H9 (cell line): ENCODE data around the gene TADA2B. TPM values are rescaled to one million over a fixed set of nuclear protein-coding genes. Genes with fewer than 3 reads are reported as not detected.

ENCODE experiments used
- DNase-seq: peaks from one replicate; pipeline ENCODE4 v3.0.0-alpha.2; 2017
- H2AFZ ChIP-seq: one replicate; pipeline ENCODE4 v1.6.1; 2013; ENCODE audit warnings: mild to moderate bottlenecking, low read length, control low read depth, moderate library complexity
- H2AK5ac ChIP-seq: 2 replicates; pipeline ENCODE4 v1.6.1; 2013; ENCODE audit warnings: low read length, control low read depth, mixed read lengths; ENCODE audit not compliant: insufficient read length
- H2BK120ac ChIP-seq: one replicate; pipeline ENCODE4 v1.6.1; 2013; ENCODE audit warnings: low read depth, mild to moderate bottlenecking, low read length, control low read depth, inconsistent platforms; ENCODE audit not compliant: poor library complexity, severe bottlenecking
- H2BK12ac ChIP-seq: 2 replicates; pipeline ENCODE4 v1.6.1; 2013; ENCODE audit warnings: low read length, control low read depth, mixed read lengths, low read depth; ENCODE audit not compliant: insufficient read length
- H2BK15ac ChIP-seq: 2 replicates; pipeline ENCODE4 v1.6.1; 2013; ENCODE audit warnings: low read depth, low read length, control low read depth
- H2BK20ac ChIP-seq: one replicate; pipeline ENCODE4 v1.6.1; 2013; ENCODE audit warnings: low read depth, mild to moderate bottlenecking, low read length, control low read depth, inconsistent platforms; ENCODE audit not compliant: poor library complexity, severe bottlenecking
- H2BK5ac ChIP-seq: 2 replicates; pipeline ENCODE4 v1.6.1; 2013; ENCODE audit warnings: low read length, control low read depth, mixed read lengths; ENCODE audit not compliant: insufficient read length
- H3K14ac ChIP-seq: 2 replicates; pipeline ENCODE4 v1.6.1; 2013; ENCODE audit warnings: low read length, control low read depth; ENCODE audit not compliant: insufficient read depth
- H3K18ac ChIP-seq: 2 replicates; pipeline ENCODE4 v1.6.1; 2013; ENCODE audit warnings: low read depth, mild to moderate bottlenecking, mixed read lengths, low read length, control low read depth; ENCODE audit not compliant: insufficient read length
- H3K23ac ChIP-seq: 2 replicates; pipeline ENCODE4 v1.6.1; 2013; ENCODE audit warnings: low read length, control low read depth, mixed read lengths, low read depth; ENCODE audit not compliant: insufficient read length
- H3K23me2 ChIP-seq: 2 replicates; pipeline ENCODE4 v1.6.1; 2013; ENCODE audit warnings: low read depth, mild to moderate bottlenecking, mixed read lengths, low read length, control low read depth; ENCODE audit not compliant: insufficient read length, poor library complexity, severe bottlenecking
- H3K27ac ChIP-seq: 2 replicates; pipeline ENCODE4 v1.5.1; 2013; ENCODE audit warnings: low read length, control low read depth, mixed read lengths, low read depth; ENCODE audit not compliant: insufficient read length
- H3K27me3 ChIP-seq: 2 replicates; pipeline ENCODE4 v1.6.1; 2013; ENCODE audit warnings: low read length, control low read depth, inconsistent platforms; ENCODE audit not compliant: insufficient read depth
- H3K4ac ChIP-seq: 2 replicates; pipeline ENCODE4 v1.6.1; 2013; ENCODE audit warnings: low read depth, mild to moderate bottlenecking, control low read depth, inconsistent platforms, low read length, moderate library complexity
- H3K4me1 ChIP-seq: 2 replicates; pipeline ENCODE4 v1.6.1; 2013; ENCODE audit warnings: low read length, control low read depth, inconsistent platforms; ENCODE audit not compliant: insufficient read depth
- H3K4me2 ChIP-seq: 2 replicates; pipeline ENCODE4 v1.6.1; 2013; ENCODE audit warnings: low read length, control low read depth, mixed read lengths; ENCODE audit not compliant: insufficient read length, insufficient read depth
- H3K56ac ChIP-seq: 2 replicates; pipeline ENCODE4 v1.6.1; 2013; ENCODE audit warnings: low read depth, mild to moderate bottlenecking, mixed read lengths, low read length, control low read depth; ENCODE audit not compliant: insufficient read length
- H3K79me1 ChIP-seq: 2 replicates; pipeline ENCODE4 v1.6.1; 2013; ENCODE audit warnings: low read depth, mild to moderate bottlenecking, moderate library complexity, low read length, control low read depth, inconsistent platforms; ENCODE audit not compliant: insufficient read depth, poor library complexity, severe bottlenecking
- H3K79me2 ChIP-seq: 2 replicates; pipeline ENCODE4 v1.6.1; 2013; ENCODE audit warnings: low read length, control low read depth, inconsistent platforms; ENCODE audit not compliant: insufficient read depth
- H3K9ac ChIP-seq: 2 replicates; pipeline ENCODE4 v1.6.1; 2013; ENCODE audit warnings: low read length, control low read depth, mixed read lengths; ENCODE audit not compliant: insufficient read length; ENCODE audit errors: extremely low read depth
- H3K9me3 ChIP-seq: one replicate; pipeline ENCODE4 v1.6.1; 2013; ENCODE audit warnings: low read depth, low read length, inconsistent platforms; ENCODE audit not compliant: control insufficient read depth
- H3T11ph ChIP-seq: one replicate; pipeline ENCODE4 v1.6.1; 2013; ENCODE audit warnings: mild to moderate bottlenecking, low read length, control low read depth, inconsistent platforms
- H4K20me1 ChIP-seq: one replicate; pipeline ENCODE4 v1.6.1; 2013; ENCODE audit not compliant: control insufficient read depth, insufficient read length, insufficient read depth
- H4K5ac ChIP-seq: 2 replicates; pipeline ENCODE4 v1.6.1; 2013; ENCODE audit warnings: low read depth, mild to moderate bottlenecking, mixed read lengths, low read length, control low read depth; ENCODE audit not compliant: insufficient read length
- H4K8ac ChIP-seq: replicated peaks from 2 replicates; pipeline ENCODE4 v1.6.1; 2013; ENCODE audit warnings: low read length, control low read depth, mixed read lengths, low read depth; ENCODE audit not compliant: insufficient read length
- H4K91ac ChIP-seq: 2 replicates; pipeline ENCODE4 v1.6.1; 2013; ENCODE audit warnings: low read depth, mild to moderate bottlenecking, moderate library complexity, mixed read lengths, low read length, control low read depth; ENCODE audit not compliant: insufficient read length
- H3K27ac Mint-ChIP-seq, 3 experiments: 2 replicates in 2 of 3; 3 replicates in 1 of 3; pipeline ENCODE4 v1.8.0; 2020 to 2021; ENCODE audit warnings: mixed read lengths in 3 of 3, mild to moderate bottlenecking in 1 of 3, moderate library complexity in 1 of 3
- H3K27me3 Mint-ChIP-seq: 2 replicates; pipeline ENCODE4 v1.8.0; 2021; ENCODE audit warnings: low read depth, mild to moderate bottlenecking, moderate library complexity, mixed read lengths
- H3K36me3 Mint-ChIP-seq, 3 experiments: 2 replicates in 2 of 3; 3 replicates in 1 of 3; pipeline ENCODE4 v1.8.0; 2020 to 2021; ENCODE audit warnings: low read depth in 3 of 3, mixed read lengths in 3 of 3; ENCODE audit not compliant: insufficient read depth in 1 of 3
- H3K4me1 Mint-ChIP-seq, 2 experiments: 2 replicates each; pipeline ENCODE4 v1.8.0; 2020; ENCODE audit warnings: mixed read lengths in 2 of 2
- H3K4me3 Mint-ChIP-seq, 2 experiments: 2 replicates in 1 of 2; 3 replicates in 1 of 2; pipeline ENCODE4 v1.8.0; 2020 to 2021; ENCODE audit warnings: mild to moderate bottlenecking in 2 of 2, mixed read lengths in 2 of 2, moderate library complexity in 1 of 2
- H3K9me3 Mint-ChIP-seq, 2 experiments: 2 replicates in 1 of 2; 3 replicates in 1 of 2; pipeline ENCODE4 v1.8.0; 2020; ENCODE audit warnings: mild to moderate bottlenecking in 2 of 2, mixed read lengths in 2 of 2, moderate library complexity in 1 of 2
- WGBS: extraction: QIAGEN DNeasy Blood & Tissue Kit; methylation state at CpG from one replicate; pipeline ENCODE4 v1.1.7; 2013; ENCODE audit warnings: missing lambda C conversion rate, low lambda C conversion rate, mixed read lengths; ENCODE audit not compliant: insufficient read length; ENCODE audit errors: extremely low coverage; 5-methylcytosine and 5-hydroxymethylcytosine counted together
- total RNA-seq: library from RNA; stranded (reverse); gene quantifications from 2 replicates; pipeline ENCODE4 v1.2.1, GENCODE V29; 2021
- TF ChIP-seq, protein P1 (sequence below): fragments of 200-600 bp; sonication (generic); conservative IDR thresholded peaks from 3 replicates; pipeline ENCODE4 v1.8.0; 2021; ENCODE audit warnings: antibody characterized with exemption, mild to moderate bottlenecking

The TADA2B gene
- total RNA-seq, 1 experiment from 2014 or later, result 14.0 TPM

DNA sequence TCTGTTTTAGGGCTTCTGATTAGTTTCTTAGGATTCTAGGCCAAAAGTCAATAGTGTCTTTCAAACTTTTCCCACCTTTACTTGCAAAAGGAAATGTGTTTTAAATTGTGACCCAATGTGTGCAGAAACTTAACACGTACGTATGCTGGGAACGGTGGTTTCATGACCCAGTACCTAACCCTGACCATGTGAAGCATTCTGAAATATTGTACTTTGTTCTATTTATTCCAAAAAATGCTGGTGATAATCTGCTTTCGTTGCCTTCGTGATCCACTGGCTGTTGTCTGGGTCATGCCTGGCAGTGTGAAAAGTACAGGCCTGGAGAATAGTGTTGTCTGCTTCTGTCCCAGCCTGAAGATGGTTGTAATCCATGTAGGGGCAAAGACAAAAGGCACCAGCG is 26.7 kb upstream of the TADA2B start:
- H2BK12ac ChIP-seq, result no peak overlapping the region
- H3K56ac ChIP-seq, result no peak overlapping the region
- Mint-ChIP-seq H3K4me3 (no peak overlapping the region), H3K27me3 (no peaks in the 10 kb centered on the region; the same call in 1 of the 2 replicates), H3K36me3 (peaks cover 28 to 77% (median 49%) of the 10 kb centered on the region in 3 experiments; a peak in 6 of 7 replicates), H3K27ac (no peak overlapping the region), H3K4me1 (peaks cover 7 to 13% of the 10 kb centered on the region in 2 experiments; a peak in 3 of 4 replicates), H3K9me3 (no peaks in the 10 kb centered on the region; a peak in 1 of 5 replicates)
- no peaks in the 10 kb centered on the region; the same call in 1 of the 2 replicates for H3K27me3 ChIP-seq
- no peak for DNase-seq
- H2AK5ac ChIP-seq, result no peak overlapping the region
- no peak overlapping the region for H4K8ac ChIP-seq
- H4K91ac ChIP-seq, result no peak overlapping the region
- H3K23me2 ChIP-seq, result no peaks in the 10 kb centered on the region
- no peak overlapping the region for H3K14ac ChIP-seq
- H3K79me2 ChIP-seq, result no peaks in the 10 kb centered on the region
- H2AFZ ChIP-seq, result no peak overlapping the region
- H3K9ac ChIP-seq, result no peak overlapping the region
- H2BK5ac ChIP-seq, result no peak overlapping the region
- no peak overlapping the region for H3K23ac ChIP-seq
- H2BK120ac ChIP-seq, result no peak overlapping the region
- H4K20me1 ChIP-seq, result no peaks in the 10 kb centered on the region
- H3K18ac ChIP-seq, result no peak overlapping the region
- no peak overlapping the region for H2BK15ac ChIP-seq
- no peaks in the 10 kb centered on the region for H3K9me3 ChIP-seq
- H3T11ph ChIP-seq, result no peak overlapping the region
- no peak overlapping the region for H4K5ac ChIP-seq
- H3K4ac ChIP-seq, result no peak overlapping the region
- no CpG with 5 or more reads among the region's 6 CpGs for WGBS
- H3K4me1 ChIP-seq, result no peaks in the 10 kb centered on the region
- H3K79me1 ChIP-seq, result no peaks in the 10 kb centered on the region
- no peak overlapping the region for H3K27ac ChIP-seq
- no peak overlapping the region for H2BK20ac ChIP-seq
- TF ChIP-seq, protein P1, sequence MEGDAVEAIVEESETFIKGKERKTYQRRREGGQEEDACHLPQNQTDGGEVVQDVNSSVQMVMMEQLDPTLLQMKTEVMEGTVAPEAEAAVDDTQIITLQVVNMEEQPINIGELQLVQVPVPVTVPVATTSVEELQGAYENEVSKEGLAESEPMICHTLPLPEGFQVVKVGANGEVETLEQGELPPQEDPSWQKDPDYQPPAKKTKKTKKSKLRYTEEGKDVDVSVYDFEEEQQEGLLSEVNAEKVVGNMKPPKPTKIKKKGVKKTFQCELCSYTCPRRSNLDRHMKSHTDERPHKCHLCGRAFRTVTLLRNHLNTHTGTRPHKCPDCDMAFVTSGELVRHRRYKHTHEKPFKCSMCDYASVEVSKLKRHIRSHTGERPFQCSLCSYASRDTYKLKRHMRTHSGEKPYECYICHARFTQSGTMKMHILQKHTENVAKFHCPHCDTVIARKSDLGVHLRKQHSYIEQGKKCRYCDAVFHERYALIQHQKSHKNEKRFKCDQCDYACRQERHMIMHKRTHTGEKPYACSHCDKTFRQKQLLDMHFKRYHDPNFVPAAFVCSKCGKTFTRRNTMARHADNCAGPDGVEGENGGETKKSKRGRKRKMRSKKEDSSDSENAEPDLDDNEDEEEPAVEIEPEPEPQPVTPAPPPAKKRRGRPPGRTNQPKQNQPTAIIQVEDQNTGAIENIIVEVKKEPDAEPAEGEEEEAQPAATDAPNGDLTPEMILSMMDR, result no peak
- no peak overlapping the region for H3K4me2 ChIP-seq
